ENCODE data around the gene C12orf57.

C12orf57 gene

DNA sequence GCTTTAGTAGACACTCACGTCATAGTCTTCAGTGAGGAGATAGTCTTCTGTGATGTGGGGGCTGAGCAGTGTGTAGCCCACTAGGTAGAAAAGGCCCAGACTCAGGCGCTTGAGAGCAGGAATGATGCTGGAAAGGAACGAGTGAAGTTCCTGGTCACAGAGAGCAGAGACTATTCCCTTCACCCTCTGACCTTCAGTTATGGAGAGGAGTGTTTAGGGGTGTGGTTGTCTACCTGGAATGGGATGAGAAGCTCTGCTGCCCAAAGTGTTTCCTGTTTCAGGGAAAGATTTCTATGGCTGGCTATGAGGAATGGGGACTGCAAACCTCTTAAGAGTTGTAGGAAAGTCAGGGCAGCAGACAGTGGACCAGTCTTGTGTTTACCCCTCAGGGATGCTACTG lies 35.6 kb downstream of the C12orf57 start:
- TF ChIP-seq, protein P1, sequence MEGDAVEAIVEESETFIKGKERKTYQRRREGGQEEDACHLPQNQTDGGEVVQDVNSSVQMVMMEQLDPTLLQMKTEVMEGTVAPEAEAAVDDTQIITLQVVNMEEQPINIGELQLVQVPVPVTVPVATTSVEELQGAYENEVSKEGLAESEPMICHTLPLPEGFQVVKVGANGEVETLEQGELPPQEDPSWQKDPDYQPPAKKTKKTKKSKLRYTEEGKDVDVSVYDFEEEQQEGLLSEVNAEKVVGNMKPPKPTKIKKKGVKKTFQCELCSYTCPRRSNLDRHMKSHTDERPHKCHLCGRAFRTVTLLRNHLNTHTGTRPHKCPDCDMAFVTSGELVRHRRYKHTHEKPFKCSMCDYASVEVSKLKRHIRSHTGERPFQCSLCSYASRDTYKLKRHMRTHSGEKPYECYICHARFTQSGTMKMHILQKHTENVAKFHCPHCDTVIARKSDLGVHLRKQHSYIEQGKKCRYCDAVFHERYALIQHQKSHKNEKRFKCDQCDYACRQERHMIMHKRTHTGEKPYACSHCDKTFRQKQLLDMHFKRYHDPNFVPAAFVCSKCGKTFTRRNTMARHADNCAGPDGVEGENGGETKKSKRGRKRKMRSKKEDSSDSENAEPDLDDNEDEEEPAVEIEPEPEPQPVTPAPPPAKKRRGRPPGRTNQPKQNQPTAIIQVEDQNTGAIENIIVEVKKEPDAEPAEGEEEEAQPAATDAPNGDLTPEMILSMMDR (IDR thresholded peaks at IDR 0.05; ENCODE audit: borderline replicate concordance, control extremely low read depth, extremely low read depth, insufficient read depth, missing control alignments) = no peak
- in situ Hi-C loops (cut with MboI; ENCODE audit: low sequenced_read_pairs, unreplicated experiment) = no loop called here
- DNase-seq (ENCODE audit: low spot score) = no peak

DNA sequence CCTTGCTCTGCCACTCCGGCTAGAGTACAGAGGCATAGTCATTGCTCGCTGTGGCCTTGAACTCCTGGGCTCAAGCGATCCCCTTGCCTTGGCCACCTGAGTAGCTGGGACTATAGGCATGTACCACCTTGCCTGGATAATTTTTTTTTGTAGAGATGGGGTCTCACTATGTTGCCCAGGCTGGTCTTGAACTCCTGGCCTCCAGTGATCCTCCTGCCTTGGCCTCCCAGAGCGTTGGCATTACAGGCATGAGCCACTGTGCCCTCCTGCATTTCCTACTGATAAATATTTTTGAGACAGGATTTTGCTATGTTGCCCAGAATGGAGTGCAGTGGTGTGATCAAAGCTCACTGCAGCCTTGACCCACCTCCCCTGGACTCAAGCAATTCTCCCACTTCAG lies 36.3 kb downstream of the C12orf57 start:
- in situ Hi-C loops (cut with MboI; ENCODE audit: low sequenced_read_pairs, unreplicated experiment) = no loop called here
- TF ChIP-seq, protein P1 (IDR thresholded peaks at IDR 0.05; ENCODE audit: borderline replicate concordance, control extremely low read depth, extremely low read depth, insufficient read depth, missing control alignments) = no peak
- no peak for DNase-seq (ENCODE audit: low spot score)

GRCh38 chr12:6980740-6981139 lies 36.9 kb downstream of the C12orf57 start:
- TF ChIP-seq, protein P1 (IDR thresholded peaks at IDR 0.05; ENCODE audit: borderline replicate concordance, control extremely low read depth, extremely low read depth, insufficient read depth, missing control alignments) = no peak
- no peak for DNase-seq (ENCODE audit: low spot score)
- in situ Hi-C loops (cut with MboI; ENCODE audit: low sequenced_read_pairs, unreplicated experiment) = no loop called here

- TF ChIP-seq, protein P1 (IDR thresholded peaks at IDR 0.05; ENCODE audit: borderline replicate concordance, control extremely low read depth, extremely low read depth, insufficient read depth, missing control alignments) = no peak
- no peak for DNase-seq (ENCODE audit: low spot score)
- in situ Hi-C loops (cut with MboI; ENCODE audit: low sequenced_read_pairs, unreplicated experiment) = no loop called here
Measured at GRCh38 chr12:6981152-6982052, 37.6 kb downstream of the C12orf57 start.

- in situ Hi-C loops (cut with MboI; ENCODE audit: low sequenced_read_pairs, unreplicated experiment) = no loop called here
- DNase-seq (ENCODE audit: low spot score) = no peak
- TF ChIP-seq, protein P1 (IDR thresholded peaks at IDR 0.05; ENCODE audit: borderline replicate concordance, control extremely low read depth, extremely low read depth, insufficient read depth, missing control alignments) = no peak
Measured at GRCh38 chr12:6982532-6982931, 38.7 kb downstream of the C12orf57 start.

GRCh38 chr12:6987956-6988553 lies 44.2 kb downstream of the C12orf57 start:
- no peak for DNase-seq (ENCODE audit: low spot score)
- TF ChIP-seq, protein P1 (IDR thresholded peaks at IDR 0.05; ENCODE audit: borderline replicate concordance, control extremely low read depth, extremely low read depth, insufficient read depth, missing control alignments) = no peak
- in situ Hi-C loops (cut with MboI; ENCODE audit: low sequenced_read_pairs, unreplicated experiment) = no loop called here
